NCI-H146 treated with DMSO at 0.1 percent for 48 hours (cell line): ENCODE measurements around the gene NCOA3.
"Not testable (repeated sequence)": the region's sequence is repeated elsewhere in the genome, so short reads cannot be mapped to it uniquely, and the experiment has no call there.

Experiments used
- DNase-seq: peaks from one replicate; lab custom pipeline; 2025; ENCODE audit not compliant: unreplicated experiment; lab: John Stamatoyannopoulos, UW

The NCOA3 gene

GRCh38 chr20:47501482-47502270 is at the start of gene NCOA3:
Gene NCOA3 (plus strand): TSS chr20:47501887. CDS start chr20:47622248, 120,361 bp downstream.
- peak; percentile 96 for DNase-seq

GRCh38 chr20:47452736-47453161 is 48.9 kb upstream of the NCOA3 start:
- no peak for DNase-seq

GRCh38 chr20:47453167-47453782 is 48.4 kb upstream of the NCOA3 start:
- DNase-seq = no peak

GRCh38 chr20:47454298-47455132 is 47.2 kb upstream of the NCOA3 start:
- no peak for DNase-seq

- DNase-seq = peak; percentile 10
These were observed 46.3 kb upstream of the NCOA3 start for GRCh38 chr20:47455133-47456040.

GRCh38 chr20:47456041-47456537 is 45.6 kb upstream of the NCOA3 start:
- DNase-seq = no peak

GRCh38 chr20:47456952-47457724 is 44.5 kb upstream of the NCOA3 start:
- no peak for DNase-seq

GRCh38 chr20:47458280-47459050 is 43.2 kb upstream of the NCOA3 start:
- DNase-seq = not testable (repeated sequence)

GRCh38 chr20:47459344-47460073 is 42.2 kb upstream of the NCOA3 start:
- DNase-seq = no peak

GRCh38 chr20:47460761-47461112 is 41.0 kb upstream of the NCOA3 start:
- not testable (repeated sequence) for DNase-seq

- DNase-seq = no peak
These were observed 40.5 kb upstream of the NCOA3 start for GRCh38 chr20:47461120-47461685.

- not testable (repeated sequence) for DNase-seq
These were observed 39.8 kb upstream of the NCOA3 start for GRCh38 chr20:47461906-47462305.

GRCh38 chr20:47464380-47465101 is 37.1 kb upstream of the NCOA3 start:
- peak; percentile 16 for DNase-seq

- DNase-seq = no peak
These were observed 36.2 kb upstream of the NCOA3 start for GRCh38 chr20:47465335-47466090.

- DNase-seq = no peak
These were observed 35.5 kb upstream of the NCOA3 start for GRCh38 chr20:47466213-47466612.

GRCh38 chr20:47466704-47467459 is 34.8 kb upstream of the NCOA3 start:
- no peak for DNase-seq
